Astrocyte (in vitro differentiated cells and primary cell): Measurements from ENCODE around the gene PLXDC1. TPM values are rescaled to one million over a fixed set of nuclear protein-coding genes. Genes with fewer than 3 reads are reported as not detected.

Experiments
- DNase-seq: peaks from one replicate; pipeline ENCODE4 v3.0.0-alpha.2; 2010; ENCODE audit warnings: low read depth
- FAIRE-seq: peaks from 2 replicates; lab custom pipeline; 2011; peaks lifted over from hg19 to GRCh38; lab: Jason Lieb, UNC
- H2AFZ ChIP-seq: 2 replicates; pipeline ENCODE4 v1.6.0; 2012; ENCODE audit warnings: low read depth, low read length, inconsistent platforms
- H3K27ac ChIP-seq: 2 replicates; pipeline ENCODE4 v1.5.1; 2011; ENCODE audit warnings: low read depth, low read length, inconsistent platforms
- H3K27me3 ChIP-seq: 2 replicates; pipeline ENCODE4 v1.6.0; 2011; ENCODE audit warnings: low read length, inconsistent platforms; ENCODE audit not compliant: insufficient read depth
- H3K36me3 ChIP-seq: 2 replicates; pipeline ENCODE4 v1.5.1; 2011; ENCODE audit warnings: low read length, inconsistent platforms; ENCODE audit not compliant: insufficient read depth
- H3K4me1 ChIP-seq: 2 replicates; pipeline ENCODE4 v1.5.1; 2011; ENCODE audit warnings: low read length, inconsistent platforms; ENCODE audit not compliant: insufficient read depth
- H3K4me2 ChIP-seq: 2 replicates; pipeline ENCODE4 v1.6.0; 2012; ENCODE audit warnings: low read length, inconsistent platforms
- H3K4me3 ChIP-seq: 2 replicates; pipeline ENCODE4 v1.5.1; 2011; ENCODE audit warnings: low read depth, mild to moderate bottlenecking, low read length, inconsistent platforms; ENCODE audit not compliant: insufficient read depth
- H3K79me2 ChIP-seq: 2 replicates; pipeline ENCODE4 v1.6.0; 2012; ENCODE audit warnings: mild to moderate bottlenecking, low read length, inconsistent platforms; ENCODE audit not compliant: insufficient read depth
- H3K9ac ChIP-seq: 2 replicates; pipeline ENCODE4 v1.6.0; 2012; ENCODE audit warnings: mild to moderate bottlenecking, low read length, inconsistent platforms
- H3K9me3 ChIP-seq: 2 replicates; pipeline ENCODE4 v1.5.1; 2012; ENCODE audit warnings: low read depth, mild to moderate bottlenecking, low read length, inconsistent platforms; ENCODE audit not compliant: insufficient read depth
- H4K20me1 ChIP-seq: 2 replicates; pipeline ENCODE4 v1.6.0; 2012; ENCODE audit warnings: low read length, inconsistent platforms; ENCODE audit not compliant: insufficient read depth
- H3K27ac Mint-ChIP-seq: one replicate; pipeline ENCODE4 v1.8.0; 2021; ENCODE audit warnings: mild to moderate bottlenecking, mixed read lengths; ENCODE audit not compliant: unreplicated experiment
- H3K27me3 Mint-ChIP-seq: one replicate; pipeline ENCODE4 v1.8.0; 2021; ENCODE audit warnings: low read depth, mixed read lengths; ENCODE audit not compliant: unreplicated experiment
- H3K36me3 Mint-ChIP-seq: one replicate; pipeline ENCODE4 v1.8.0; 2021; ENCODE audit warnings: low read depth, mixed read lengths; ENCODE audit not compliant: unreplicated experiment
- H3K4me1 Mint-ChIP-seq: one replicate; pipeline ENCODE4 v1.8.0; 2021; ENCODE audit warnings: low read depth, mixed read lengths; ENCODE audit not compliant: unreplicated experiment
- H3K4me3 Mint-ChIP-seq: one replicate; pipeline ENCODE4 v1.8.0; 2021; ENCODE audit warnings: mild to moderate bottlenecking, moderate library complexity, mixed read lengths; ENCODE audit not compliant: unreplicated experiment
- H3K9me3 Mint-ChIP-seq: one replicate; pipeline ENCODE4 v1.8.0; 2021; ENCODE audit warnings: mild to moderate bottlenecking, mixed read lengths; ENCODE audit not compliant: unreplicated experiment
- CTCF ChIP-seq: IDR thresholded peaks from 2 replicates; pipeline ENCODE4 v1.5.1; 2011; ENCODE audit warnings: low read depth, mild to moderate bottlenecking, inconsistent platforms, low read length, moderate library complexity; ENCODE audit not compliant: insufficient read depth
- EZH2 ChIP-seq: IDR thresholded peaks from 2 replicates; pipeline ENCODE4 v1.6.1; 2012; ENCODE audit warnings: mild to moderate bottlenecking, low read length, inconsistent platforms; ENCODE audit not compliant: insufficient read depth
- total RNA-seq: library from RNA; stranded (reverse); gene quantifications from 2 replicates; pipeline ENCODE4 v1.2.1, GENCODE V29; 2021

PLXDC1 gene
- total RNA-seq, 1 donor from 2014 or later = 8.9 TPM

- H3K4me1 Mint-ChIP-seq = peaks cover 16% of the 10 kb centered on the region
- H4K20me1 ChIP-seq = no peaks in the 10 kb centered on the region
- peaks cover 23% of the 10 kb centered on the region for H3K27me3 Mint-ChIP-seq
- H3K9ac ChIP-seq = no peak overlapping the region
- H3K79me2 ChIP-seq = no peaks in the 10 kb centered on the region
- H3K36me3 Mint-ChIP-seq = peaks cover 2% of the 10 kb centered on the region
- DNase-seq = no peak
- H3K27ac ChIP-seq = no peak overlapping the region
- H3K4me1 ChIP-seq = no peaks in the 10 kb centered on the region
- no peak overlapping the region for H3K4me2 ChIP-seq
- FAIRE-seq = no peak
- H3K27ac Mint-ChIP-seq = no peak overlapping the region
- TF ChIP-seq CTCF (no peak), EZH2 (no peak)
- no peaks in the 10 kb centered on the region for H3K36me3 ChIP-seq
- no peaks in the 10 kb centered on the region for H3K9me3 Mint-ChIP-seq
- H2AFZ ChIP-seq = no peak overlapping the region
- peaks cover 25% of the 10 kb centered on the region for H3K27me3 ChIP-seq
- no peak overlapping the region for H3K4me3 Mint-ChIP-seq
- H3K9me3 ChIP-seq = no peaks in the 10 kb centered on the region
- H3K4me3 ChIP-seq = no peak overlapping the region
Measured at GRCh38 chr17:39074676-39075075, 76.8 kb downstream of the PLXDC1 start.

GRCh38 chr17:39073916-39074315 is 77.5 kb downstream of the PLXDC1 start:
- Mint-ChIP-seq H3K4me1 (peaks cover 16% of the 10 kb centered on the region), H3K9me3 (no peaks in the 10 kb centered on the region), H3K27ac (no peak overlapping the region), H3K4me3 (no peak overlapping the region), H3K27me3 (peaks cover 16% of the 10 kb centered on the region), H3K36me3 (peaks cover 2% of the 10 kb centered on the region)
- Histone ChIP-seq H3K27me3 (peaks cover 23% of the 10 kb centered on the region), H3K4me3 (no peak overlapping the region), H3K9me3 (no peaks in the 10 kb centered on the region), H4K20me1 (no peaks in the 10 kb centered on the region), H3K27ac (no peak overlapping the region), H3K79me2 (no peaks in the 10 kb centered on the region), H3K9ac (no peak overlapping the region), H3K36me3 (no peaks in the 10 kb centered on the region), H2AFZ (no peak overlapping the region), H3K4me1 (no peaks in the 10 kb centered on the region), H3K4me2 (no peak overlapping the region)
- no peak for DNase-seq
- TF ChIP-seq CTCF (no peak), EZH2 (no peak)
- FAIRE-seq = no peak

GRCh38 chr17:39073353-39073752 is 78.1 kb downstream of the PLXDC1 start:
- Histone ChIP-seq H3K4me2 (no peak overlapping the region), H2AFZ (no peak overlapping the region), H3K4me3 (no peak overlapping the region), H3K27me3 (peaks cover 22% of the 10 kb centered on the region), H3K9me3 (no peaks in the 10 kb centered on the region), H3K36me3 (no peaks in the 10 kb centered on the region), H3K27ac (no peak overlapping the region), H3K79me2 (no peaks in the 10 kb centered on the region), H3K4me1 (no peaks in the 10 kb centered on the region), H3K9ac (no peak overlapping the region), H4K20me1 (no peaks in the 10 kb centered on the region)
- Mint-ChIP-seq H3K27me3 (peaks cover 13% of the 10 kb centered on the region), H3K9me3 (no peaks in the 10 kb centered on the region), H3K4me3 (no peak overlapping the region), H3K27ac (no peak overlapping the region), H3K4me1 (peaks cover 16% of the 10 kb centered on the region), H3K36me3 (peaks cover 2% of the 10 kb centered on the region)
- no peak for TF ChIP-seq EZH2
- TF ChIP-seq CTCF = no peak
- FAIRE-seq = no peak
- DNase-seq = no peak
